HG03039 (cell line): Measurements from ENCODE around the gene PLA2G4D.

Experiments
- ATAC-seq: cut with Tn5 transposase; IDR thresholded peaks from one replicate; pipeline ENCODE4 v1.9.1; 2021; ENCODE audit warnings: mild to moderate bottlenecking, moderate library complexity; ENCODE audit not compliant: unreplicated experiment

PLA2G4D gene

DNA sequence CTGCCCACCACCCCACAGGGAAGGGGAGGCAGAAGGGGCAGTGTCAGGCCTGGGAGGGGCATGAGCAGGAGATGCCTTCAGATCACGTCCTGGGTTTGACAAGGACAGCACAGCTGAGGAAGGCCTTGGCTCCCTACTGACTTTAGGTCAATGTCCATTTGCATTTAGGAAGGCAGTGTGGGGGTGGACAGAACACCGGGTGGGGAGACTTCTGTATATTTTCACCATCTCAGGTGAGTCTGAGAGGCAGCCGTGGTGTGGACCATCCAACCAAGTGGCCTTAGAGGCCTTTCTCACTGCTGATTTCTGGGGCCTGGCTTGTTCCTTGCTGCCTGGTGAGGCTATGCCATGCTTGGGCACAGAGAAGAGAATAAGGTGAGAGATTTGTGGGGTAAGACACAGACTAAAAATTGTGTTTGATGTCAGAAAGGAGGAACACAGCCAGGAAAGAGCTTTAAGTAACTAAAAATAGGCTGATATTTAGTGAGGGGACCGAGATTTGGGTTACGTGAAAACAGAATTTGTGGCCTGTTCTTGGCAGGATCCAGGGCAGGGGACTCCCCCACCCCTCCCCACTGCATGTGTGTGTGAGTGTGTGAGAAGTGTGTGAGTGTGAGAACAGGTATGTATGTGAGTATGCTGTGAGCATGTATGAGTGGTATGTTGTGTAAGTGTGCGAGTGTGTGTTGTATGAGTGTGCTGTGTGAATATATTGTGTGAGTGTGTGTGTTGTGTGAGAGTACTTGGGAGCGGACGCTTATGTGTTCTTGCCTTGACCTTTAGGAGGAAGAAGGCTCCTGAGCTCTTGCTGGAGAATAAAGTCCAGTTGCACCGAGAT, 61.8 kb downstream of the PLA2G4D start:
- no peak for ATAC-seq

GRCh38 chr15:42031198-42031915, 63.0 kb downstream of the PLA2G4D start:
- ATAC-seq = no peak

- ATAC-seq = no peak
Measured at GRCh38 chr15:42027521-42027920, 66.8 kb downstream of the PLA2G4D start.

DNA sequence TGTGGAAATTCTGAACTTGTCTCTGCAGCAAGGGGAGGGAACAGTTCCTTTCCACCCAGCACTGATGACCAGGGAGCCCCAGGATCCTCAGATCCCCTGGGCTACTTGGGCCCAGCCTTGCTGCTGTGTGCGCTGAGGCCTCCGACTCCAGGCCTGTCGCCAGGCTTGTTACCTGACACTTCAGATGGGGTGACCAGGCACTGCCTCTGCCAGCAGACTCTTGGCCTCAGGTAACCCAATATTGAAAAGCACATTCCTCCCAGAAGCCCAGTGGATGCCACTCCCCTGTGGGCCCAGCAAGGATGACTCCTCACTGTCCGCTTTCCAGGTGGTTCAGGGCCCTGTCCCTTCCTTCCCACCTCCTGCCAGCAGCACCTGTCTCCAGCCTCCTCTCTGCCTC, 70.1 kb downstream of the PLA2G4D start:
- ATAC-seq = no peak

- no peak for ATAC-seq
Measured at GRCh38 chr15:42021593-42021992, 72.8 kb downstream of the PLA2G4D start.

DNA sequence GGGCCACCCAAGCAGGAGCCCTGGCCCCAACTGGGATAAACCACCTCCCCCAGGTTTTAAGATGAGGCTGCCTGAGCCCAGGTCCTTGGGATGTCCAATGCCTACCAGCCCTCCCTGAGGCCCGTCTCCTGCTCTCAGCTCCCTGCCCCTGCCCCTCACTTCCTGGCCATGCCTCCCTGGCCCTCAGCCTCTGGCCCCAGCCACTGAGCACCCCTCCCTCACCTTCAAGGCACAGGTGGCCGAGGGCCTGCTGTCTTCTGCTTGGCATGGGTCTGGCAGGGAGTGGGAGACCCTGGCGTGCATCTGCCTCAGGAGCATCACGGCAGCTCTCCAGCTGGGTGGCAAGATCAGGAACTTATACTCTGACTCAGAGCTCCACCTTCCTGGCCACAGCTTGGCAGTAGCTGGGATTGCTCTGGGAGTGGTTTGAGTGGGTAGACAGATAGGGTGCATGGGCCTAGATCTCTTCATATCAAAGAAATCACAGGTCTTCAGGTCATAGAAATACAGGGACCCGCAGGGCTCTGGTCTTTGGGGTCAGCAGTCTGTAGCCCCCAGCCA, 73.6 kb downstream of the PLA2G4D start, which contains the start of gene PLA2G4E:
PLA2G4E (minus strand) TSS at position 330 of the 561 bp plus-strand sequence; CDS start at position 318, 12 bp downstream.
- no peak for ATAC-seq

GRCh38 chr15:42018306-42019224, 75.8 kb downstream of the PLA2G4D start:
- ATAC-seq = no peak
